Rectal smooth muscle tissue (tissue), 1 donor: ENCODE data around the gene LRRC2.
"Not testable (repeated sequence)": the region's sequence is repeated elsewhere in the genome, so short reads cannot be mapped to it uniquely, and the experiment has no call there.

Source experiments
- H3K27ac ChIP-seq: one replicate; pipeline ENCODE4 v1.7.0; 2013; ENCODE audit warnings: low read depth, low read length, inconsistent platforms
- H3K27me3 ChIP-seq: one replicate; pipeline ENCODE4 v1.7.0; 2013; ENCODE audit warnings: low read length; ENCODE audit not compliant: control insufficient read depth, insufficient read depth
- H3K36me3 ChIP-seq: one replicate; pipeline ENCODE4 v1.7.0; 2013; ENCODE audit warnings: low read length; ENCODE audit not compliant: control insufficient read depth, insufficient read depth
- H3K4me1 ChIP-seq: one replicate; pipeline ENCODE4 v1.7.0; 2013; ENCODE audit warnings: low read length; ENCODE audit not compliant: control insufficient read depth, insufficient read depth
- H3K4me3 ChIP-seq: one replicate; pipeline ENCODE4 v1.7.0; 2013; ENCODE audit warnings: low read length
- H3K9ac ChIP-seq: one replicate; pipeline ENCODE4 v1.7.0; 2013; ENCODE audit warnings: low read length

Gene LRRC2

DNA sequence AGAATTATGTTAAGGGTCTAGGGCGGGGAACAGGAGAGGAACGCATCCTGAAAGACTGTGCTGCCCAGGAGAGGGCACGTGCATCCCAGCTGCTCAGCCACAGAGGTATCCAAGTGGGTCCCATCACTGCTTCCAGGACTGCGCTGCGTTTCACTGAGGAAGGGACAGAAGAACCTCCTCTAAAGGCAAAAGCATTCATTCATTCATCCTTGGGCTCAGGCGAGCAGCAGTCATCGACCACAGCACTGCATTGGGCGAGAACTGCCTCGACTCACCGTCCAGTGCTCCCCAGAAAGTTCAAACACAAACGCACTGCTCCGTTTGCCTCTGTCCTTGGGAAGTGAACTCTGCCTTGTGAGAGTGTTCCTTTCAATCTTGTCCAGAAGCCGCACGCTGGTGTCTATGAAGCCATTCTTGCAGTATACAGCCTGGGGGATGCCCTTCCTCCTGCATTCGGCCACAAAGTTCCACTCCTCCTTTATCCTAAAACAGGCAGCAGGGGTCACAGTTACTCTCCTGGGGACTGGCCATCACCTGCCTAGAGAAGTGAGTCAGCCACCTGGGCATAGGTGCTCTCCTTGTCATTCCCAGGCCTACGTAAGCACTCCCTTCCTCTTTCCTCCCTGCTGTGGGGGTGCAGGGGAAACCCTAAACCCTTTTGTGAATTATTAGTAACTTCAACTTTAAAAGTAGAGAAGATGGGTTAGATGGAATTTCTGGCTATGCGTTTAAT, 21.2 kb downstream of the LRRC2 start:
- Histone ChIP-seq H3K27ac (no peak overlapping the region), H3K27me3 (no peaks in the 10 kb centered on the region), H3K36me3 (no peaks in the 10 kb centered on the region), H3K9ac (no peak overlapping the region), H3K4me3 (no peak overlapping the region), H3K4me1 (no peaks in the 10 kb centered on the region)

DNA sequence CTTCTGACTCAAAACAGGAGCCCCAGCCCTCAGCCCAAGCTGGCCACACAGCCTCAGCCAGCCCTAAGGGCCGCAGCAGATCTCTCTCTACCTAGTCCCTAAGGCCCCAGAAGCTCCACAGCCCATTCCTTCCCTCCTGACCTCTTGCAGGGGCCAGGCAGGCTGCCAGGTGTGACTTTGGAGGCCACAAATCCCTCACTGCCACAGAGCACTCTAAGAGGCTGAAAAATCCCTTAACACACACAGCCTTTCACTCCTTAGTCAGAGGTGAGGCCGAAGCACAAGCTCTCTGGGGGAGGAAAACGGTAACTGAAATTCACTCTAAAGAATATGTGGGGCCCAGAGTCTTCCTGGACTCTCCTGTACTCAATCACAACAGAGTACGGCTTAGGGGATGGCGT, 23.3 kb downstream of the LRRC2 start:
- Histone ChIP-seq H3K9ac (no peak overlapping the region), H3K36me3 (no peaks in the 10 kb centered on the region), H3K4me3 (no peak overlapping the region), H3K4me1 (no peaks in the 10 kb centered on the region), H3K27me3 (no peaks in the 10 kb centered on the region), H3K27ac (no peak overlapping the region)

DNA sequence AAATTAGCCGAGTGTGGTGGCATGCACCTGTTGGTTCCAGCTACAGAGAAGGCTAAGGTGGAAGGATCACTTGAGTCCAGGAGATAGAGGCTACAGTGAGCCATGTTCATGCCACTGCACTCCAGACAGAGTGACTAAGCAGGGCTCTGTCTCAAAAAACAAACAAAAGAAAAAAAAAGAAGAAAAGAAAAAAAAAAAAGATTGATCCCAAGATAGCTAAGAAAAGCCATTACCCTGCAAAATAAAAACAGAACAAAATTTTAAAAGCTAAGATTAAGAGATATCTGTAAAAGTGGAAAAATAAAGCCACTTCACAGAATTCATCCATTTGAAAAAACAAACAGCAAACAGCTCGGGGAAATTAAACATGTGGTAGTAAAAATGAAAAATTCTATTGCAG, 23.8 kb downstream of the LRRC2 start:
- H3K9ac ChIP-seq, result no peak overlapping the region
- no peaks in the 10 kb centered on the region for H3K36me3 ChIP-seq
- H3K4me1 ChIP-seq, result no peaks in the 10 kb centered on the region
- H3K27me3 ChIP-seq, result no peaks in the 10 kb centered on the region
- no peak overlapping the region for H3K4me3 ChIP-seq
- no peak overlapping the region for H3K27ac ChIP-seq

DNA sequence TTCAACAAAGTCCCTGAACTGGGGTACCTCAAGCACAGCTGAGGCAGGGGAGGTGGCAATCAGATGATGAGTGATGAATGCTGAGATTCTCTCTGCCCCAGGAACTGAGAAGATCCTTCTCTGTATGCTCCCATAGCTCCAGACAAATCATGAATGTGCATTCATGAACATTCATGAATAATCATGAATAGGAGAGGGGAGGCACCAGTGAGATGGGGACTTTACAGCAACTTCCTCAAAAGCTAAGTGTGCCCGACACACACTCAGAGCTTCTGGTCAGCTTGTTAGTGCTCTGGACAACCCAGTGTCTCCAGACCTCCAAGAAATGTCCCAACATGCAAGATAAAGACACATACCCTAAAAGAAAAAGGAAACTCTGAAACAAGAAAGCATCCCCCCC, 24.3 kb downstream of the LRRC2 start:
- H3K4me3 ChIP-seq, result no peak overlapping the region
- no peaks in the 10 kb centered on the region for H3K4me1 ChIP-seq

DNA sequence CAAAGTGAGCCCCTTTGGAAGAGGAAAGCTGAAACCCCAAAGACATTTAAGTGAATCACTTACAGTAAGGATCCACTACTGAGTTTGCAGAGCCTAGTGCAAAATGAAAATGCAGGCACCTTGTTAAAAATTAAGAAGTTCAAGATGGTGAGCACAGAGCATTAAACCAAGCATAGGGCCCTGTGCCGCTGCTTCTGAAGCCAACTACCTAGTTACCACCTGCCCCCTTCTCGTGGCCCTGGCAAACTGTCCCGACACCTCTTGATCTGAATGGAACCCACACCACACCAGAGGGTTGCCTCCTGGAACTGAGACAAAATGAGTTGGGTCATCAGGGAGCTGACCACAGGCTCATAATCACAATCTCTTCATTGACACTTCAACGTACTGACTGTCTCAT, 25.6 kb downstream of the LRRC2 start:
- Histone ChIP-seq H3K4me1 (no peaks in the 10 kb centered on the region), H3K27ac (no peak overlapping the region)

More for the DNA sequence above, 24.3 kb downstream of the LRRC2 start:
- no peaks in the 10 kb centered on the region for H3K36me3 ChIP-seq
- no peak overlapping the region for H3K9ac ChIP-seq
- no peaks in the 10 kb centered on the region for H3K27me3 ChIP-seq
- no peak overlapping the region for H3K27ac ChIP-seq

DNA sequence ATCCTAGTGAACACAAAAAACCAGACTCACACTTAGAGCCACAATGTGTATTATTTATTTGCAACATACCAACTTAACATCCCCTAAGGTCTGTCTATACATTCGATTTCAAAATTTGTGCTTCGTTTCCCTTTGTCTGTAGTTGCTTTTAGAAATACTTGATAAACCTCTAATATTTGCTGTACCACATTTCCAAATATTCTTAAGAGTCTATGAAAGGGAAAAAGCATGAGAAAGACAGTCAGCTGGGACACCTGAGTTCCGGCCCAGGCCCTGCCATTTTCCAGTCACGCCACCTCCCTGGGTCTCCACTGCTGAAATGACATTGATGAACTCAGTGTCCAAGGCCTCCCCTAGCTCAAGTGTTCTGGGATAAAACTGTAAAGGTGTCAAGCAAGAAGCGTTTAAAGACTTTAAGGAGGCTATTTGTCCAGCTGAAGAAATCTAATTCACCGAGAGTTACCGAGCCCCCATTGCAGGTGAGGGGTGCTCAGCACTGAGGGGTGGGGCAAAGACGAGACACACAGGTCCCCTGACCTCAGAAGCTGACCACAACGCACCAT, 26.6 kb downstream of the LRRC2 start:
- no peaks in the 10 kb centered on the region for H3K36me3 ChIP-seq

More for the DNA sequence above, 25.6 kb downstream of the LRRC2 start:
- Histone ChIP-seq H3K9ac (no peak overlapping the region), H3K27me3 (no peaks in the 10 kb centered on the region), H3K4me3 (no peak overlapping the region), H3K36me3 (no peaks in the 10 kb centered on the region)

DNA sequence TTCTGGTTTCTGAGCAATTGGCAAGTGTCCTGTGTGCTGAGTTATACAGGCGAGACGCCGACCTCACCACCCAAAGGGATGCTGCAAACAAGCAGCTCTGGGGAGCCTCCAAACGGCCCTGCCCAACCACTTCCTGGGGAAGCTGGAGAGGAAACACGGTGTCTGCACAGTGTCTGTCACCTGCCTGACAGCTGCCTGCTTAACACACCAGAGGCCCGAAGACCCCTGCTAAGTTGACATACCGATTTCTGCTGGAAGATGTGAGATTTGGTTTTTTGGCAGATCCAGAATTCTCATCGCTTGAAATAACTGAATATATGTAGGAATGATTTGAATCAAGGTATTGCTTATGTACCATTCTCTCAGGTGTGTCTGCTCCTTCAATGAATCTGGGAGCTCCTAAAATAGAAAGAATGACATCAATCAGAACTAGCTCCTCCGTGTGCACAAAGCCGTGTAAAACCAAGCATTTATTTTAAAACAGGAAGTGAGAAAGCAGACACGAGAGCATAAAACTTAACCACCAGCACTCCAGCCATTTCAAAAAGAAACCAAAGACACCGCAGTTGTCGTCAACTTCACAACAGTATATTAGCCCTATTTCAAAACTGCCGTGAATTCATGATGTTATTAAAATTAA, 27.2 kb downstream of the LRRC2 start:
- Histone ChIP-seq H3K9ac (no peak overlapping the region), H3K4me3 (peak overlapping the region; percentile 35), H3K36me3 (no peaks in the 10 kb centered on the region), H3K27me3 (no peaks in the 10 kb centered on the region), H3K4me1 (no peaks in the 10 kb centered on the region), H3K27ac (no peak overlapping the region)

More for the DNA sequence above, 26.6 kb downstream of the LRRC2 start:
- H3K27ac ChIP-seq, result no peak overlapping the region
- no peaks in the 10 kb centered on the region for H3K27me3 ChIP-seq
- no peak overlapping the region for H3K4me3 ChIP-seq
- H3K9ac ChIP-seq, result no peak overlapping the region
- no peaks in the 10 kb centered on the region for H3K4me1 ChIP-seq

DNA sequence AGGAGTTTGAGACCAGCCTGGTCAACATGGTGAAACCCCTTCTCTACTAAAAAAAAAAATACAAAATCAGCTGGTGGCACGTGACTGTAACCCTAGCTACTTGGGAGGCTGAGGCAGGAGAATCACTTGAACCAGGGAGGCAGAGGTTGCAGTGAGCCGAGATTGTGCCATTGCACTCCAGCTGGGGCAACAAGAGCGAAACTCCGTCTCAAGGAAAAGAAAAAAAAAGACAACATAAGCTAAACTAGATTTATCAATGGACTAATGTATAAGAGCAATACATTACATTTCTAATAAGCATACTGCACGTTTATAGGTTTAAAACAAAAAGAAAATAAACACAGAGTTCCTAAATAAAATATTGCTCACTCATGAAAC, 27.7 kb downstream of the LRRC2 start:
- not testable (repeated sequence) for H3K4me3 ChIP-seq, H3K9ac ChIP-seq, H3K36me3 ChIP-seq, H3K4me1 ChIP-seq, H3K27me3 ChIP-seq, H3K27ac ChIP-seq

DNA sequence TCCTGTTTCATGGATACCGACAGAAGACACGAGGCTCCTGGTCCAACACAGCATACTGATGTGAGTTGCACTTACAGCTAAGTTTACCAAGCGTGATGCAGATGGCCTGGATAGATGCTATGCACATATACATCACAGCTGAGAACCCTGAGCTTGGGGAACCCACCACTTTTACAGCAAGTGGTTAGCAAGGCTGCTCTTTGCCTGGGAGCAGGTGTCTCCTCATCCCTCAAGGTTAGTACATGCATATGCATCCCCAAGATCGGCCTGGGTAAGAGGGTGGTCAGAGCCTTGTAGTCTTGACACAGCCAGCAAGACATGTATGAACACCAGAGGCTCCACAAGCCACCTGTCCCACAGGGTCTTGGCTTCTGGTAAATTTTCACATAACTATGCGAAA, 28.3 kb downstream of the LRRC2 start:
- Histone ChIP-seq H3K36me3 (no peaks in the 10 kb centered on the region), H3K4me1 (no peaks in the 10 kb centered on the region), H3K9ac (no peak overlapping the region), H3K27me3 (no peaks in the 10 kb centered on the region), H3K4me3 (no peak overlapping the region), H3K27ac (no peak overlapping the region)

DNA sequence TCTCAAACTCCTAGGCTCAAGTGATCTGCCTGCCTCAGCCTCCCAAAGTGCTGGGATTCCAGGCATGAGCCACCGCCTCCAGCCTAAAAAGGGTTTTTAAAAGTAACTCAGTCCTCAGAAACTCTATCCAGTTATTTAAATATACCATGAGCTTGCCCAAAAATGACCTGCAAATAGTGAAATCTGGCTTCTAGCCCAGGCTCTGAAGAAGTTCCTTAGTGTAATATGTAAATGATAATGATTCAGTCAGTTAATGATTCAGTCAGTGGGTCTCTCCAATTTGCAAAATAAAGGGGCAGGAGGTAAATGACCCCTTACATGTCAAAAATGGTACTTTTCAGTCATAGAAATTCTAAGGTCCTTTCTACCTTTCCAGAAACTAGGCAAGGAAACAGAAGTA, 28.8 kb downstream of the LRRC2 start:
- no peaks in the 10 kb centered on the region for H3K36me3 ChIP-seq
- no peak overlapping the region for H3K4me3 ChIP-seq
- no peaks in the 10 kb centered on the region for H3K4me1 ChIP-seq
- H3K27me3 ChIP-seq, result no peaks in the 10 kb centered on the region
- no peak overlapping the region for H3K27ac ChIP-seq
- H3K9ac ChIP-seq, result no peak overlapping the region

DNA sequence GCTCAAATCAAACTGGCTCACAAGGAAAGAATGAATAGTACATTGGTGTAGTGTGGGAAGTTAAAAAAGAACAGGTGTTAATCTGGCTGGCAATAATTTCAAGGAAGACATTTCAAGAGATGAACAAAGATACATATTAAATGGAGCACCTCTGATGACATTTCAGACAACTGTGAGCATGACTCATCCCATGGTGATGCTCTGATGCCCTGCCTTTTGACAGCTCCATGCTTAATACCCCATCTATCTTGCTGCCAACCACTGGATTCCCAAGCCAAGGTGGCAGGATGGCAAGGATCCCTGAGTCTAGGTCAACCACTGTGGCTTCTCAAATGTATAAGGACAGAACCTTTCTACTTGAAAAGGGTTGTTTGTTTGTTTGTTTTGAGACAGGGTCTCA, 29.3 kb downstream of the LRRC2 start:
- H3K27ac ChIP-seq, result no peak overlapping the region
- no peaks in the 10 kb centered on the region for H3K27me3 ChIP-seq
- no peaks in the 10 kb centered on the region for H3K4me1 ChIP-seq
- no peaks in the 10 kb centered on the region for H3K36me3 ChIP-seq
- no peak overlapping the region for H3K9ac ChIP-seq
- no peak overlapping the region for H3K4me3 ChIP-seq

DNA sequence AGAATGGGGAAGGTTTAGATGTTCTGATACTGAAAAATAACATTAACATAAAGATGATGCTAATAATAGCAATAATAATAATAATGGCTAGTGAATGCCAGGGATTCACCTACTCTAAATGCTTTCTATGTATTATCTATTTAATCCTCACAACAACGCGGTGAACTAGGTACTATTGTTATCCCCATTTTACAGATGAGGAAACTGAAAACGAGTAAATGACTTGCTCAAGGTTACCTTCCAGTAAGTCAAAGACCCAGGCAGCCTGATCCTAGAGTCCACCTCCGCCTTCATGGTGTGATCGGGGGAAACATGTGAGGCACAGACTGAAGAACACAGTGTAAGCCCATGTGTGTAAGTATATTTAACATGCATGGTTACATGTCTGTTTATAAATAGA, 30.4 kb downstream of the LRRC2 start:
- no peaks in the 10 kb centered on the region for H3K36me3 ChIP-seq
- H3K9ac ChIP-seq, result no peak overlapping the region
- no peaks in the 10 kb centered on the region for H3K4me1 ChIP-seq
- H3K27me3 ChIP-seq, result no peaks in the 10 kb centered on the region
- no peak overlapping the region for H3K27ac ChIP-seq
- no peak overlapping the region for H3K4me3 ChIP-seq

DNA sequence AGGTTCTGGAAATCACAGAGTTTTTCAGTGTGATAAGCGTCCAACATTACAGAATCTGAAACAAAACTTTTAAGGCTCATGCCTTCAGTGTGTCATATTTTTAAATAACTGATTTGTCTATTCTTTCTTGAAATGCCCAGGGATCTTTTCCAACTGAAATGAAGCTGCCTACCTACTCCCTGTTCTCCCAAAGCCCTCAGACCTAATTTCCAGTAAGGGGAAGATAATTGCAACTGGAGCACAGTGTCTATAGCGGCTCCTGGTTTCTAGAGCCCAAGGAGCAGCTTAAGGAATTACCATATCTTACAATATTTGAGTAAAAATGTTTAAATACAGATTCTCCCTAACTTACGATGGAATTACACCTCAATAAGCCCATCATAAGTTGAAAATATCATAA, 33.0 kb downstream of the LRRC2 start:
- H3K27me3 ChIP-seq, result no peaks in the 10 kb centered on the region
- H3K9ac ChIP-seq, result no peak overlapping the region
- H3K4me3 ChIP-seq, result no peak overlapping the region
- no peaks in the 10 kb centered on the region for H3K36me3 ChIP-seq
- no peaks in the 10 kb centered on the region for H3K4me1 ChIP-seq
- H3K27ac ChIP-seq, result no peak overlapping the region
